Embryonic facial prominence (tissue), 1 donor: Measurements from ENCODE around the gene LPAR6.

ENCODE experiments used
- DNase-seq: peaks from one replicate; pipeline ENCODE4 v3.0.0-alpha.2; 2016; ENCODE audit errors: extremely low spot score

LPAR6 gene

DNA sequence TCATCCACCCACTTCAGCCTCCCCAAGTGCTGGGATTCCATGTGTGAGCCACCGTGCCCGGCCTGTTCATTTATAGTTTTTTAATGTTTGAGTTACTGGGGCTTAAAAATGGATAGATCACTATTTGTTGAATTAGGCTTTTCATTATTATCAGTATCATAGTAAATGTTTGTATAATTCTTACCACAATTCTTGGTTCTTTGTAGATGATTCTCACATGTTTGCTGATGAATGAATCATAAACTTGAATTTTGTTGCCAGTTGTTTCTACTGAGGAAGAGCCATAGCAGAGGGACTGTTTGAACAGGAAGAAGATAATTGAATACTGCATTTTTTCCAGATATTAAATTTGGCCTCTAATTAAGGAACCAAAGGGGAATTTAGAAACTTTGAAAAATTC is 2.6 kb upstream of the LPAR6 start:
- no peak for DNase-seq

DNA sequence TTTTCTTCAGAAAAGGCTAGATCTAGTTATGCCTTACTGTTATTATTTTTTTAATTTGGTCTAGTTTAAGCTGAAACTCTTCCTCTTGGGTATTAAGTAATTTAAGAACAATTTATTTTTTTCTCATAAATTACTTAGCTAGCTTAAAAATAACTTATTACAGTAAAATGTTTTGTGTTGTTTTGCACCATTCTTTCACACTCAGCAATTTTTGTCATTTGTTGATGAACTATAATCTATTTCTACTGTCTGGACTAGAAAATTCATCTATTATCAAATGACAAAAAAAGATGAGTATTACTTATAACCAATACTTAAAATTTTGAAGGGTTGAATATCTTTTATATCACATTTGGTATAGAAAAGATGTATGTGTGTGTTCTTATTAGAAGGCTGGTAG is 1.6 kb upstream of the LPAR6 start:
- DNase-seq, result no peak

GRCh38 chr13:48411841-48412531 is 927 bp downstream of the LPAR6 start:
- DNase-seq, result no peak

- no peak for DNase-seq
Measured at GRCh38 chr13:48411147-48411794, 1.6 kb downstream of the LPAR6 start.

- DNase-seq, result no peak
Measured at GRCh38 chr13:48410199-48410598, 2.7 kb downstream of the LPAR6 start.

DNA sequence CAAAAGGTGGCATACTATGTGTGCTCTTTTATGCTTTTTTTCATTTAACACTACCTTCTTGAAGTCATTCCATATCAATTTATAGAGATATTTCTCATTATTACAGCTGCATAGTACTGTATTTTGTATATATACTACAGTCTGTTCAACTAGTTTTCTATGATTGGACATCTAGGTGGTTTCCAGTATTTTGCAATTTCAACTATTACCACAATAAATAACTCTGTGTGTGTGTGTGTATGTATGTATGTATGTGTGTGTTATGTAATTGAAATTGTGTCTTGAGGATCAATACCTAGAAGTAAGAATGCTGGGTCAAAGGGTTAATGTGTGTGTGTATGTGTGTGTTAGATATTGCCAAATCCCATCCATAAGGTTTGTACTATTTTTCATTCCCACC is 7.0 kb downstream of the LPAR6 start:
- no peak for DNase-seq

DNA sequence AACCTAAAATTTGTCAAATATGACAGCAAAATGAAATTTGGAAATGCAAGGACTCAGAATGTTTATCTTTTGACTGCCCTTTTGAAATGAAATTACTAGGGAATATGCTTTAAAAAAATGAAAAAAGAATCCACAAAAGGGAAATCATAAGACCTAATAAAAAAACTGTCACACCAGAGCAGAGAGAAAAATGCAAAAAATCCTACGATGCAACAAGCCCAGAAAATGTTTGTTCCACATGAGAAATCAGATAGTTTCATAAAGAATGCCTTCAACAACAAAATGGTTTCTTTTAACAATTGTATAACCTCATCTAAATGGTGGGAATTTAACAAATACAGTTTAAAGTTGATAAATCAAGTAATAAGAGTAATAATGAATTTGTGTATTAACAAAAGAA is 8.0 kb downstream of the LPAR6 start:
- no peak for DNase-seq

DNA sequence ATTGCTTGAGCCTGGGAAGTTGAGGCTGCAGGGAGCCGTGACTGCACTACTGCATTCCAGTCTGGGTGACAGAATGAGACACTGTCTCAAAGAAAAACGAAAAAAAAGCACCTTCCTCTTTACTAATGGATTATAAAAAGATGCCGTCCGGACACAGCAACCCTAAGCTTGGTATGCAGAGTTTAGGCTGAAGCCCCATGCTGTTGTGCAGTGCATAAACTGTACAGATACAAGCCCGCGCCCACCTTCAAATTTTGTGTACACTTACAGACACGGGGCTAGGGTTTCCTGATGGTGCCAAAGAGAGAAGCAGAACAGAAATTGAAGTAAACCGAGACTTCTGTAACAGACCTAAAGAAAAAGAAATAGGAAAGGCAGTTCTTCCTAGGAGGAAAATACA is 9.0 kb downstream of the LPAR6 start:
- no peak for DNase-seq

- DNase-seq, result no peak
Measured at GRCh38 chr13:48403151-48403631, 9.7 kb downstream of the LPAR6 start.

DNA sequence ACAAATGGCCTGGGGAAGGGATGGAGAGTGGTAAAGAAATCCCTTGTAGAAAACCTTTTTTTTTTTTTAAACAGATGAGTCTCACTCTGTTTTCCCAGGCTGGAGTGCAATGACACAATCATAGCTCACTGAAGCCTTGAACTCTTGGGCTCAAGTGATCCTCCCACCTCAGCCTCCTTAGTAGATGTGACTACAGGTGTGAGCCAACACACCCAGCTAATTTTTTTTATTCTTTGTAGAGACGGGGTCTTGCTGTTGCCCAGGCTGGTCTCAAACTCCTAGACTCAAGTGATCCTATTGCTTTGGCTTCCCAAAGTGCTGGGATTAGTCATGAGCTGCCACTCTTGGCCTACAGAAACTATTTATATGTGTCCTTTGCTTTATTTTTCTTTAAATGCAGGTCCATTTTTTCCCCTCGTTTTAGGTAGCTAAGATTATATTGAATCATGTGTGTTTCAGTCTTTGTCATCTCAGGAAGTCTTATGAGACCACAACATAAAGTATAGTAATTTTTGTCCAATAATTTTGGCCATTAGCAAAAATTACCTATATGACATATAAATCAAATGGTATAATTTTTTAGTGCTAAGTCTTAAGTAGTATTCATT is 10.5 kb downstream of the LPAR6 start:
- DNase-seq, result no peak

GRCh38 chr13:48401480-48401879 is 11.4 kb downstream of the LPAR6 start:
- DNase-seq, result no peak

- peak; percentile 12 for DNase-seq
Measured at GRCh38 chr13:48400850-48401291, 12.0 kb downstream of the LPAR6 start.

GRCh38 chr13:48400090-48400694 is 12.7 kb downstream of the LPAR6 start:
- DNase-seq, result no peak

- no peak for DNase-seq
Measured at GRCh38 chr13:48398450-48399095, 14.3 kb downstream of the LPAR6 start.

DNA sequence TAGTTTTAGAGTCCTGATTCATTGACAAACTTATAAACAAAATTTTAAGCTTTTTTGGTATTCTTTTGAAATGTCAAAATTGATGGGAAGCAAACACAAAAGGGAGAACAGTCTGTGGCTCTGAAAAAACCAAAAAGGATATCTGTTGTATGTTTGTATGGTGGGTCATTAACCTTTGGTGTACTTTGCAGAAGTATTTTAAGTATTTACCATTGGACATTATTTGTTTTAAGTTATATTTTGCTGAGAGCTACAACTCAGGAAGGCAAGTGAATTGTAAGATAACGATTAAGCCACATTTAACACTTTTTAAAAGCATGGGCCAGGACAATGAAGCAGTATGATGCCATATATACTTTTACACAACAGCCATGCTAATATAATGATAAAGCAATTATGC is 15.2 kb downstream of the LPAR6 start:
- DNase-seq, result no peak

GRCh38 chr13:48393698-48394085 is 19.2 kb downstream of the LPAR6 start:
- no peak for DNase-seq

DNA sequence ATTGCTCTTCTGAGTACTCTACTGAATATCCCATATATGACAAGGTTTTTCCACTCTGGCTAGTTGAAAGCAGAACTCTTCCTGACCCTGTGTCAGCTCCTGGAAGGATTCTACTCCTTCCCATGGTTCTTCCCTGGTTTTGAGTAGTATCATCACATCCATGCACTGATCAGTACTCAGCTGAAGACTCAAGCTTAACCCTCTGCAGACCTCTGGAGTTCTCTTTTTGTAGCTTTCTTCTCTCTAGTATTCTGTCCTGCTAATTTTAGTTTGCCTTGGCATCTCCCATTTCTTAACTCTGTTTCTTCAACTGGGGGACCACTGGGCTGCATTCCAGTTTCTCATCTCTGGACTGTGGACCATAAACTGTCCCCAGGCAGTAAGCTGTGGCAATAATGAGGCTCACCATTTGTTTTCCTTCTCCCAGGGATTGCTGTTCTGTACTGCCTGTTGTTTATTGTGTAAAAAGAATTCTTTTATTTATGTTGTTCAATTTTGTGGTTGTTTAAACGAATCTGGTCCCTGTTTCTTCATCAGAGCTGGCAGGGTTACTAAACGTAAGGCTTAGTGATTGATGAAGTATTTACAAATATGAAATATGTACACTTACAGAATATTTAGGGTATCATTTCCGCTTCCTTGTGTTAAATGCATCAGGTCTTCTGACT is 19.7 kb downstream of the LPAR6 start:
- DNase-seq, result no peak

GRCh38 chr13:48391257-48391656 is 21.7 kb downstream of the LPAR6 start:
- DNase-seq, result no peak

DNA sequence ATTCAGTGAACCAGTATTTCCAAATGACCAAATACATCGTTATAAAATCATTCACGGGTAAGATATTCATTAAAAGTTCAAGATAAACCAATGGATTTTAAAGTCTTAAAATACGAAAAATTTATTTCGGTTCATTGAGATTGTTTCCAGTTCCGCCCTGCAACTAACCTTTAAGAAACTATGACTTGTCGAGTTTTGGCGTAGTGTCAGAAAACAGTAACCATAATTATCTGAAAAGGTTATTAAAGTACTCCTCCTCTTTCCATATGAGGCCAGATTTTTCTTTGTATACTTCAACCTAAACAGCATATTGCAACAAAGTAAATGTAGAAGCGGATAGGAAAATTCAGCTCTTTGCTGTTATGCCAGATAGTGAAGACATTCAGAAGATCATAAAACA is 26.1 kb downstream of the LPAR6 start:
- DNase-seq, result no peak

GRCh38 chr13:48383384-48383783 is 29.5 kb downstream of the LPAR6 start:
- no peak for DNase-seq

- no peak for DNase-seq
Measured at GRCh38 chr13:48380581-48380980, 32.3 kb downstream of the LPAR6 start.

GRCh38 chr13:48377857-48378256 is 35.1 kb downstream of the LPAR6 start:
- no peak for DNase-seq
